H9 (cell line): Measurements from ENCODE around the gene MINDY4. TPM values are rescaled to one million over a fixed set of nuclear protein-coding genes. Genes with fewer than 3 reads are reported as not detected.

Experiments used
- DNase-seq: peaks from one replicate; pipeline ENCODE4 v3.0.0-alpha.2; 2017
- H2AFZ ChIP-seq: one replicate; pipeline ENCODE4 v1.6.1; 2013; ENCODE audit warnings: mild to moderate bottlenecking, low read length, control low read depth, moderate library complexity
- H2AK5ac ChIP-seq: 2 replicates; pipeline ENCODE4 v1.6.1; 2013; ENCODE audit warnings: low read length, control low read depth, mixed read lengths; ENCODE audit not compliant: insufficient read length
- H2BK120ac ChIP-seq: one replicate; pipeline ENCODE4 v1.6.1; 2013; ENCODE audit warnings: low read depth, mild to moderate bottlenecking, low read length, control low read depth, inconsistent platforms; ENCODE audit not compliant: poor library complexity, severe bottlenecking
- H2BK12ac ChIP-seq: 2 replicates; pipeline ENCODE4 v1.6.1; 2013; ENCODE audit warnings: low read length, control low read depth, mixed read lengths, low read depth; ENCODE audit not compliant: insufficient read length
- H2BK15ac ChIP-seq: 2 replicates; pipeline ENCODE4 v1.6.1; 2013; ENCODE audit warnings: low read depth, low read length, control low read depth
- H2BK20ac ChIP-seq: one replicate; pipeline ENCODE4 v1.6.1; 2013; ENCODE audit warnings: low read depth, mild to moderate bottlenecking, low read length, control low read depth, inconsistent platforms; ENCODE audit not compliant: poor library complexity, severe bottlenecking
- H2BK5ac ChIP-seq: 2 replicates; pipeline ENCODE4 v1.6.1; 2013; ENCODE audit warnings: low read length, control low read depth, mixed read lengths; ENCODE audit not compliant: insufficient read length
- H3K14ac ChIP-seq: 2 replicates; pipeline ENCODE4 v1.6.1; 2013; ENCODE audit warnings: low read length, control low read depth; ENCODE audit not compliant: insufficient read depth
- H3K18ac ChIP-seq: 2 replicates; pipeline ENCODE4 v1.6.1; 2013; ENCODE audit warnings: low read depth, mild to moderate bottlenecking, mixed read lengths, low read length, control low read depth; ENCODE audit not compliant: insufficient read length
- H3K23ac ChIP-seq: 2 replicates; pipeline ENCODE4 v1.6.1; 2013; ENCODE audit warnings: low read length, control low read depth, mixed read lengths, low read depth; ENCODE audit not compliant: insufficient read length
- H3K23me2 ChIP-seq: 2 replicates; pipeline ENCODE4 v1.6.1; 2013; ENCODE audit warnings: low read depth, mild to moderate bottlenecking, mixed read lengths, low read length, control low read depth; ENCODE audit not compliant: insufficient read length, poor library complexity, severe bottlenecking
- H3K27ac ChIP-seq: 2 replicates; pipeline ENCODE4 v1.5.1; 2013; ENCODE audit warnings: low read length, control low read depth, mixed read lengths, low read depth; ENCODE audit not compliant: insufficient read length
- H3K27me3 ChIP-seq: 2 replicates; pipeline ENCODE4 v1.6.1; 2013; ENCODE audit warnings: low read length, control low read depth, inconsistent platforms; ENCODE audit not compliant: insufficient read depth
- H3K4ac ChIP-seq: 2 replicates; pipeline ENCODE4 v1.6.1; 2013; ENCODE audit warnings: low read depth, mild to moderate bottlenecking, control low read depth, inconsistent platforms, low read length, moderate library complexity
- H3K4me1 ChIP-seq: 2 replicates; pipeline ENCODE4 v1.6.1; 2013; ENCODE audit warnings: low read length, control low read depth, inconsistent platforms; ENCODE audit not compliant: insufficient read depth
- H3K4me2 ChIP-seq: 2 replicates; pipeline ENCODE4 v1.6.1; 2013; ENCODE audit warnings: low read length, control low read depth, mixed read lengths; ENCODE audit not compliant: insufficient read length, insufficient read depth
- H3K56ac ChIP-seq: 2 replicates; pipeline ENCODE4 v1.6.1; 2013; ENCODE audit warnings: low read depth, mild to moderate bottlenecking, mixed read lengths, low read length, control low read depth; ENCODE audit not compliant: insufficient read length
- H3K79me1 ChIP-seq: 2 replicates; pipeline ENCODE4 v1.6.1; 2013; ENCODE audit warnings: low read depth, mild to moderate bottlenecking, moderate library complexity, low read length, control low read depth, inconsistent platforms; ENCODE audit not compliant: insufficient read depth, poor library complexity, severe bottlenecking
- H3K79me2 ChIP-seq: 2 replicates; pipeline ENCODE4 v1.6.1; 2013; ENCODE audit warnings: low read length, control low read depth, inconsistent platforms; ENCODE audit not compliant: insufficient read depth
- H3K9ac ChIP-seq: 2 replicates; pipeline ENCODE4 v1.6.1; 2013; ENCODE audit warnings: low read length, control low read depth, mixed read lengths; ENCODE audit not compliant: insufficient read length; ENCODE audit errors: extremely low read depth
- H3K9me3 ChIP-seq: one replicate; pipeline ENCODE4 v1.6.1; 2013; ENCODE audit warnings: low read depth, low read length, inconsistent platforms; ENCODE audit not compliant: control insufficient read depth
- H3T11ph ChIP-seq: one replicate; pipeline ENCODE4 v1.6.1; 2013; ENCODE audit warnings: mild to moderate bottlenecking, low read length, control low read depth, inconsistent platforms
- H4K20me1 ChIP-seq: one replicate; pipeline ENCODE4 v1.6.1; 2013; ENCODE audit not compliant: control insufficient read depth, insufficient read length, insufficient read depth
- H4K5ac ChIP-seq: 2 replicates; pipeline ENCODE4 v1.6.1; 2013; ENCODE audit warnings: low read depth, mild to moderate bottlenecking, mixed read lengths, low read length, control low read depth; ENCODE audit not compliant: insufficient read length
- H4K8ac ChIP-seq: replicated peaks from 2 replicates; pipeline ENCODE4 v1.6.1; 2013; ENCODE audit warnings: low read length, control low read depth, mixed read lengths, low read depth; ENCODE audit not compliant: insufficient read length
- H4K91ac ChIP-seq: 2 replicates; pipeline ENCODE4 v1.6.1; 2013; ENCODE audit warnings: low read depth, mild to moderate bottlenecking, moderate library complexity, mixed read lengths, low read length, control low read depth; ENCODE audit not compliant: insufficient read length
- H3K27ac Mint-ChIP-seq, 3 experiments: 2 replicates in 2 of 3; 3 replicates in 1 of 3; pipeline ENCODE4 v1.8.0; 2020 to 2021; ENCODE audit warnings: mixed read lengths in 3 of 3, mild to moderate bottlenecking in 1 of 3, moderate library complexity in 1 of 3
- H3K27me3 Mint-ChIP-seq: 2 replicates; pipeline ENCODE4 v1.8.0; 2021; ENCODE audit warnings: low read depth, mild to moderate bottlenecking, moderate library complexity, mixed read lengths
- H3K36me3 Mint-ChIP-seq, 3 experiments: 2 replicates in 2 of 3; 3 replicates in 1 of 3; pipeline ENCODE4 v1.8.0; 2020 to 2021; ENCODE audit warnings: low read depth in 3 of 3, mixed read lengths in 3 of 3; ENCODE audit not compliant: insufficient read depth in 1 of 3
- H3K4me1 Mint-ChIP-seq, 2 experiments: 2 replicates each; pipeline ENCODE4 v1.8.0; 2020; ENCODE audit warnings: mixed read lengths in 2 of 2
- H3K4me3 Mint-ChIP-seq, 2 experiments: 2 replicates in 1 of 2; 3 replicates in 1 of 2; pipeline ENCODE4 v1.8.0; 2020 to 2021; ENCODE audit warnings: mild to moderate bottlenecking in 2 of 2, mixed read lengths in 2 of 2, moderate library complexity in 1 of 2
- H3K9me3 Mint-ChIP-seq, 2 experiments: 2 replicates in 1 of 2; 3 replicates in 1 of 2; pipeline ENCODE4 v1.8.0; 2020; ENCODE audit warnings: mild to moderate bottlenecking in 2 of 2, mixed read lengths in 2 of 2, moderate library complexity in 1 of 2
- CTCF ChIP-seq: fragments of 200-600 bp; sonication (generic); conservative IDR thresholded peaks from 3 replicates; pipeline ENCODE4 v1.8.0; 2021; ENCODE audit warnings: antibody characterized with exemption, mild to moderate bottlenecking
- WGBS: extraction: QIAGEN DNeasy Blood & Tissue Kit; methylation state at CpG from one replicate; pipeline ENCODE4 v1.1.7; 2013; ENCODE audit warnings: missing lambda C conversion rate, low lambda C conversion rate, mixed read lengths; ENCODE audit not compliant: insufficient read length; ENCODE audit errors: extremely low coverage; 5-methylcytosine and 5-hydroxymethylcytosine counted together
- total RNA-seq: library from RNA; stranded (reverse); gene quantifications from 2 replicates; pipeline ENCODE4 v1.2.1, GENCODE V29; 2021

Gene MINDY4
- total RNA-seq, 1 experiment from 2014 or later: 3.1 TPM

- Mint-ChIP-seq H3K27ac (no peak overlapping the region), H3K36me3 (no peaks in the 10 kb centered on the region; a peak in 1 of 7 replicates), H3K4me1 (peaks cover 10 to 11% of the 10 kb centered on the region in 2 experiments), H3K9me3 (no peaks in the 10 kb centered on the region), H3K4me3 (no peak overlapping the region), H3K27me3 (peaks cover 2% of the 10 kb centered on the region)
- H2BK12ac ChIP-seq: no peak overlapping the region
- H3K23me2 ChIP-seq: no peaks in the 10 kb centered on the region
- H2AK5ac ChIP-seq: no peak overlapping the region
- no peak overlapping the region for H2BK15ac ChIP-seq
- no CpG with 5 or more reads among the region's 7 CpGs for WGBS
- H3K27me3 ChIP-seq: no peaks in the 10 kb centered on the region
- no peaks in the 10 kb centered on the region for H3K79me1 ChIP-seq
- no peaks in the 10 kb centered on the region for H3K9me3 ChIP-seq
- H3K4me2 ChIP-seq: no peak overlapping the region
- H3K18ac ChIP-seq: no peak overlapping the region
- H3K4ac ChIP-seq: no peak overlapping the region
- no peak overlapping the region for H3K23ac ChIP-seq
- no peak overlapping the region for H3K56ac ChIP-seq
- H4K20me1 ChIP-seq: no peaks in the 10 kb centered on the region
- H4K8ac ChIP-seq: no peak overlapping the region
- H2AFZ ChIP-seq: no peak overlapping the region
- no peaks in the 10 kb centered on the region for H3K4me1 ChIP-seq
- no peak overlapping the region for H2BK20ac ChIP-seq
- H2BK5ac ChIP-seq: no peak overlapping the region
- H2BK120ac ChIP-seq: no peak overlapping the region
- no peaks in the 10 kb centered on the region for H3K79me2 ChIP-seq
- H3K9ac ChIP-seq: no peak overlapping the region
- no peak overlapping the region for H4K91ac ChIP-seq
- H3K27ac ChIP-seq: no peak overlapping the region
- no peak overlapping the region for H4K5ac ChIP-seq
- no peak overlapping the region for H3K14ac ChIP-seq
- no peak for DNase-seq
- no peak for TF ChIP-seq CTCF
- no peak overlapping the region for H3T11ph ChIP-seq
Observed at GRCh38 chr7:30817371-30817767, 46.2 kb downstream of the MINDY4 start.
